ENCODE data around the gene SNRK. TPM values are rescaled to one million over a fixed set of nuclear protein-coding genes. Genes with fewer than 3 reads are reported as not detected.

Gene SNRK
- total RNA-seq, 2 donors from 2014 or later, result 19.4 TPM

- no peaks in the 10 kb centered on the region for H3K27me3 ChIP-seq (ENCODE audit: control insufficient read depth, insufficient read depth, low read length, poor library complexity, severe bottlenecking)
- no peak overlapping the region for H3K4me3 ChIP-seq (ENCODE audit: low read length)
- peaks cover 10% of the 10 kb centered on the region for H3K9me3 ChIP-seq (ENCODE audit: control insufficient read depth, low read length)
- Mint-ChIP-seq H3K4me3 (no peak overlapping the region), H3K4me1 (peaks cover 14% of the 10 kb centered on the region), H3K9me3 (peaks cover 6% of the 10 kb centered on the region), H3K27me3 (ENCODE audit: insufficient read depth) (no peaks in the 10 kb centered on the region), H3K27ac (no peak overlapping the region), H3K36me3 (ENCODE audit: low read depth) (peaks cover 8% of the 10 kb centered on the region)
- no peak for DNase-seq
- no peaks in the 10 kb centered on the region for H3K4me1 ChIP-seq (ENCODE audit: control insufficient read depth, insufficient read depth, low read length)
- 89 to 97% methylated on average over 1 to 3 of the region's 3 CpGs for WGBS, 2 experiments (ENCODE audit: insufficient coverage in 1 of 2, insufficient read length in 1 of 2)
- peaks cover 6% of the 10 kb centered on the region for H3K36me3 ChIP-seq (ENCODE audit: control insufficient read depth, insufficient read depth, low read length)
- no peak overlapping the region for H3K9ac ChIP-seq (ENCODE audit: extremely low read depth, low read length, poor library complexity, severe bottlenecking)
- no peak overlapping the region for H3K27ac ChIP-seq (ENCODE audit: low read depth, low read length)
- TF ChIP-seq CTCF (conservative IDR thresholded peaks at IDR 0.05), result no peak
These were observed 33.5 kb downstream of the SNRK start for GRCh38 chr3:43319794-43320193.

GRCh38 chr3:43320288-43320687, 33.9 kb downstream of the SNRK start:
- Histone ChIP-seq H3K27ac (ENCODE audit: low read depth, low read length) (no peak overlapping the region), H3K4me3 (ENCODE audit: low read length) (no peak overlapping the region), H3K9ac (ENCODE audit: extremely low read depth, low read length, poor library complexity, severe bottlenecking) (no peak overlapping the region), H3K4me1 (ENCODE audit: control insufficient read depth, insufficient read depth, low read length) (no peaks in the 10 kb centered on the region), H3K27me3 (ENCODE audit: control insufficient read depth, insufficient read depth, low read length, poor library complexity, severe bottlenecking) (no peaks in the 10 kb centered on the region), H3K36me3 (ENCODE audit: control insufficient read depth, insufficient read depth, low read length) (peaks cover 6% of the 10 kb centered on the region), H3K9me3 (ENCODE audit: control insufficient read depth, low read length) (peaks cover 10% of the 10 kb centered on the region)
- TF ChIP-seq CTCF (conservative IDR thresholded peaks at IDR 0.05), result no peak
- DNase-seq, result no peak
- Mint-ChIP-seq H3K4me3 (no peak overlapping the region), H3K4me1 (peaks cover 13% of the 10 kb centered on the region), H3K36me3 (ENCODE audit: low read depth) (peaks cover 8% of the 10 kb centered on the region), H3K27me3 (ENCODE audit: insufficient read depth) (no peaks in the 10 kb centered on the region), H3K9me3 (peaks cover 6% of the 10 kb centered on the region), H3K27ac (no peak overlapping the region)
- WGBS, 2 experiments (ENCODE audit: insufficient coverage in 1 of 2, insufficient read length in 1 of 2), result 90 to 100% methylated on average over 1 to 3 of the region's 5 CpGs

- Mint-ChIP-seq H3K4me3 (no peak overlapping the region), H3K4me1 (peaks cover 6% of the 10 kb centered on the region), H3K36me3 (ENCODE audit: low read depth) (peaks cover 8% of the 10 kb centered on the region), H3K9me3 (peaks cover 6% of the 10 kb centered on the region), H3K27ac (no peak overlapping the region), H3K27me3 (ENCODE audit: insufficient read depth) (no peaks in the 10 kb centered on the region)
- no peak for TF ChIP-seq CTCF (conservative IDR thresholded peaks at IDR 0.05)
- Histone ChIP-seq H3K27me3 (ENCODE audit: control insufficient read depth, insufficient read depth, low read length, poor library complexity, severe bottlenecking) (no peaks in the 10 kb centered on the region), H3K9me3 (ENCODE audit: control insufficient read depth, low read length) (peaks cover 10% of the 10 kb centered on the region), H3K9ac (ENCODE audit: extremely low read depth, low read length, poor library complexity, severe bottlenecking) (no peak overlapping the region), H3K4me1 (ENCODE audit: control insufficient read depth, insufficient read depth, low read length) (no peaks in the 10 kb centered on the region), H3K4me3 (ENCODE audit: low read length) (no peak overlapping the region), H3K36me3 (ENCODE audit: control insufficient read depth, insufficient read depth, low read length) (peaks cover 6% of the 10 kb centered on the region), H3K27ac (ENCODE audit: low read depth, low read length) (no peak overlapping the region)
- DNase-seq, result no peak
- WGBS, 2 experiments (ENCODE audit: insufficient coverage in 1 of 2, insufficient read length in 1 of 2), result 97 to 100% methylated on average over 1 of the region's 1 CpG
These were observed 37.2 kb downstream of the SNRK start for GRCh38 chr3:43323541-43323940.
